Sigmoid colon (tissue), 4 donors: ENCODE data around the gene SALL4.

ENCODE experiments used
- EP300 ChIP-seq, 4 donors: sonication (generic); formaldehyde crosslinking; IDR thresholded peaks; one replicate each; pipeline ENCODE4 v1.6.1; 2017; ENCODE audit warnings: antibody characterized with exemption in 4 of 4
- POLR2A ChIP-seq, 2 donors: fragments of 450-650 bp; IDR thresholded peaks; one replicate each; pipeline ENCODE4 v1.6.1; 2016; ENCODE audit warnings: antibody characterized with exemption in 2 of 2, mild to moderate bottlenecking in 2 of 2, moderate library complexity in 2 of 2
- POLR2AphosphoS5 ChIP-seq, 4 donors: sonication (generic); formaldehyde crosslinking; IDR thresholded peaks; one replicate each; pipeline ENCODE4 v1.6.1; 2017; ENCODE audit warnings: antibody characterized with exemption in 4 of 4
- TF ChIP-seq, protein P1 (sequence below), 4 experiments: fragments of 450-650 bp in 3 of 4; fragments of 200-600 bp in 1 of 4; IDR thresholded peaks; one replicate each; pipeline ENCODE4 v1.5.1; 2016 to 2019; ENCODE audit warnings: antibody characterized with exemption in 4 of 4, mild to moderate bottlenecking in 3 of 4, moderate library complexity in 2 of 4

DNA sequence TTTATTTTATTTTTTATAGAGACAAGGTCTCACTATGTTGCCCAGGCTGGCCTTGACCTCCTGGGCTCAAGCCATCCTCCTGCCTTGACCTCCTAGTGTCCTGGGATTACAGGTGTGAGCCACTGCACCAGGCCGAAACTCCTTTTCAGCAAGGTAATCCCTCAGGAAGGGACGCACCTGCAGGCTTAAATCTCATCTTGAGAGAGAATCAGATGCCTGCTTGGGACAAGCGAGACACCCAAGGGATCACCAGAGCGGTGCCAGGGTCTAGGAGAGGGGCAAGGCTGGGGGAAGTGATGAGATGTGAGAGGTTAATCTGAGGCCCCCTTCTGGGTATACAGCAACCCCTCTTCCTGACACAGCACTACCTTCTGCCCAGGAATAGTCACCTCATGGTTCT, 30.1 kb downstream of the SALL4 start:
- TF ChIP-seq, protein P1, sequence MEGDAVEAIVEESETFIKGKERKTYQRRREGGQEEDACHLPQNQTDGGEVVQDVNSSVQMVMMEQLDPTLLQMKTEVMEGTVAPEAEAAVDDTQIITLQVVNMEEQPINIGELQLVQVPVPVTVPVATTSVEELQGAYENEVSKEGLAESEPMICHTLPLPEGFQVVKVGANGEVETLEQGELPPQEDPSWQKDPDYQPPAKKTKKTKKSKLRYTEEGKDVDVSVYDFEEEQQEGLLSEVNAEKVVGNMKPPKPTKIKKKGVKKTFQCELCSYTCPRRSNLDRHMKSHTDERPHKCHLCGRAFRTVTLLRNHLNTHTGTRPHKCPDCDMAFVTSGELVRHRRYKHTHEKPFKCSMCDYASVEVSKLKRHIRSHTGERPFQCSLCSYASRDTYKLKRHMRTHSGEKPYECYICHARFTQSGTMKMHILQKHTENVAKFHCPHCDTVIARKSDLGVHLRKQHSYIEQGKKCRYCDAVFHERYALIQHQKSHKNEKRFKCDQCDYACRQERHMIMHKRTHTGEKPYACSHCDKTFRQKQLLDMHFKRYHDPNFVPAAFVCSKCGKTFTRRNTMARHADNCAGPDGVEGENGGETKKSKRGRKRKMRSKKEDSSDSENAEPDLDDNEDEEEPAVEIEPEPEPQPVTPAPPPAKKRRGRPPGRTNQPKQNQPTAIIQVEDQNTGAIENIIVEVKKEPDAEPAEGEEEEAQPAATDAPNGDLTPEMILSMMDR (IDR thresholded peaks at IDR 0.05): no peak
- TF ChIP-seq POLR2A (IDR thresholded peaks at IDR 0.05) (no peak), POLR2AphosphoS5 (IDR thresholded peaks at IDR 0.05) (no peak), EP300 (IDR thresholded peaks at IDR 0.05) (no peak)
